Immature natural killer cell (primary cell): ENCODE results near the gene FOSL1. TPM values are rescaled to one million over a fixed set of nuclear protein-coding genes. Genes with fewer than 3 reads are reported as not detected.

ENCODE experiments used
- DNase-seq, 3 donors: peaks; one replicate each; pipeline ENCODE4 v3.0.0; 2022; ENCODE audit warnings: mixed read lengths in 1 of 3
- H3K27ac Mint-ChIP-seq, 6 donors: one replicate each; pipeline ENCODE4 v1.8.0; 2020; ENCODE audit warnings: mixed read lengths in 6 of 6, mild to moderate bottlenecking in 5 of 6, inconsistent platforms in 4 of 6, moderate library complexity in 3 of 6
- H3K27me3 Mint-ChIP-seq, 3 donors: one replicate each; pipeline ENCODE4 v1.8.0; 2020 to 2021; ENCODE audit warnings: low read depth in 3 of 3, mild to moderate bottlenecking in 3 of 3, mixed read lengths in 3 of 3, moderate library complexity in 3 of 3, inconsistent platforms in 1 of 3
- H3K36me3 Mint-ChIP-seq, 3 donors: one replicate each; pipeline ENCODE4 v1.8.0; 2020; ENCODE audit warnings: mixed read lengths in 3 of 3, inconsistent platforms in 2 of 3, mild to moderate bottlenecking in 2 of 3
- H3K4me1 Mint-ChIP-seq, 2 donors: one replicate each; pipeline ENCODE4 v1.8.0; 2020; ENCODE audit warnings: inconsistent platforms in 2 of 2, mild to moderate bottlenecking in 2 of 2, mixed read lengths in 2 of 2, moderate library complexity in 1 of 2
- H3K4me3 Mint-ChIP-seq, 5 donors: one replicate each; pipeline ENCODE4 v1.8.0; 2020; ENCODE audit warnings: mild to moderate bottlenecking in 5 of 5, mixed read lengths in 5 of 5, inconsistent platforms in 3 of 5, moderate library complexity in 3 of 5
- H3K9me3 Mint-ChIP-seq, 6 donors: one replicate each; pipeline ENCODE4 v1.8.0; 2020; ENCODE audit warnings: mild to moderate bottlenecking in 6 of 6, mixed read lengths in 6 of 6, inconsistent platforms in 4 of 6, moderate library complexity in 3 of 6
- polyA plus RNA-seq, 3 donors: library from polyadenylated mRNA; unstranded; fragments of 300-500 nt; fragmentation: Illumina TruSeq; gene quantifications; one replicate each; pipeline ENCODE4 v1.2.3, GENCODE V29; 2021

Gene FOSL1
- polyA plus RNA-seq: under 1 TPM; 0.13 to 0.30 (median 0.17) TPM

DNA sequence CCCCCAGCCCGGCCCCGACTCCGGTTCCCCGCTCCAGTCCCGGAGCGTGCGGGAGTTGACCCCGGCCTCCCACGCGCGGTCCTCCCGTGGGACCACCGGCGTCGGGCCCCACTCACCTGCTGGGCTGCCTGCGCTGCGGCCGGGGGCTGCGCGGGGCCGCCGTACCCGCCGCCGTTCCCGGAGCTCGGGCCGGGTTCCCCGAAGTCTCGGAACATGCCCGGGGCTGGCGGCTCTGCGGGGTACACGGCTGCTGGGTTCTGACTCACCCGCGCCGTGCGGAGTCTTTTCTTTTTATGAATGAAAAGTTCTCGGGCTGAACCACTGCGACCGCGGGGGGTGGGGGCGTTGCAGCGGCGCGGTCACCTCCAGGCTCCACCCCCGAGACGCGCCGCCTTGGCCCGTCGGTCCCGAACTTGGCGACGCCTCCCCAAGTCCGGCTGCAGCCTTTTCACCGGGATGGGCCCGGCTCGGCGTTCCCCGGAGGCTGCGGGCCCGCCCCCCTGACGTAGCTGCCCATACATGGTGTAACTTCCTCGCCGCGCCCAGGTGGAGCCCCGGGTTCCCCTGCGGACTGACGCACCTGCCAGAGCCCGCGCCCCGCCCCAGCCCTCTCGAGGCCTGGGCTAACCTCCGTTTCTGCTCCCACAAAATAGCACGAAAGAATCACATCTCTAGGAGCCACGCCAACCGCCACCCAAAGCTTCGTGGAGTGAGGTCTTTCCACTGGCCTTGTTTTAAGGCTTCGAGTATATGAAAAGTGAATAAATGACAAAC lies at the start of gene FOSL1:
FOSL1 (minus strand) TSS at position 264 of the 774 bp plus-strand sequence; CDS start at position 215, 49 bp downstream.
- peak within 1 kb of the TSS; percentile 64 to 79 (median 67) for H3K4me3 Mint-ChIP-seq
- peaks cover 32 to 37% of the 10 kb centered on the region in 2 donors for H3K4me1 Mint-ChIP-seq
- H3K27me3 Mint-ChIP-seq: peaks cover 7 to 29% (median 11%) of the 10 kb centered on the region in 3 donors
- H3K36me3 Mint-ChIP-seq: no peaks in the 10 kb centered on the region
- H3K27ac Mint-ChIP-seq: peak within 1 kb of the TSS; percentile 84 to 97 (median 92)
- no peaks in the 10 kb centered on the region for H3K9me3 Mint-ChIP-seq
- DNase-seq: peak; percentile 85 to 87 (median 87)

DNA sequence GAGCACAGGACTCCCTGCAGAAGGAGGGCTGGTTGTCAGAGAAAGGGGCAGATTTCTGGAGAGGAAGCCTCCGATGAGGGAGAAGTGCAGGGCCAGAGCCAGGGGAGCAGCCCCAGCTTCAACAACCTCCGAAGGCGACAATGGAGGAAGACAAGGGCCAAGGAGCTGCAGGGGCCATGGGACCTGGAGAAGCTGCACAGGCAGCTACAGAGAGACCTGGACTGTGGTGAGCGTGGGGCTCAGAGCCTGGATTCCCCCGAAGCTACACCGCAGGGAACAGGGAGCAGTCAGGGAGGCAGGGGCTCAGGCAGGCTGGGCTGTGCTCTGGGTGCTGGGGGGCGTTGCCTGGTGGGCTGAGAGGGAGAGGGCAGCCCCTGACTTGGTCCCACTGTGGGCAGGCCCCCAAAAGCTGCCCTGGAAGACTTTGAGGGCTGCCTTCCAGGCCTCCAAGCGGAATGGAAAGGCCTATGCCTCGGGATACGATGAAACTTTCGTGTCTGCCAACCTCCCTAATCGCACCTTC lies 47.5 kb upstream of the FOSL1 start:
- Mint-ChIP-seq H3K36me3 (no peaks in the 10 kb centered on the region), H3K4me3 (no peak overlapping the region), H3K4me1 (no peaks in the 10 kb centered on the region), H3K27me3 (peaks cover 0 to 2% (median 0%) of the 10 kb centered on the region in 3 donors), H3K27ac (no peak overlapping the region), H3K9me3 (no peaks in the 10 kb centered on the region)
- DNase-seq: no peak

DNA sequence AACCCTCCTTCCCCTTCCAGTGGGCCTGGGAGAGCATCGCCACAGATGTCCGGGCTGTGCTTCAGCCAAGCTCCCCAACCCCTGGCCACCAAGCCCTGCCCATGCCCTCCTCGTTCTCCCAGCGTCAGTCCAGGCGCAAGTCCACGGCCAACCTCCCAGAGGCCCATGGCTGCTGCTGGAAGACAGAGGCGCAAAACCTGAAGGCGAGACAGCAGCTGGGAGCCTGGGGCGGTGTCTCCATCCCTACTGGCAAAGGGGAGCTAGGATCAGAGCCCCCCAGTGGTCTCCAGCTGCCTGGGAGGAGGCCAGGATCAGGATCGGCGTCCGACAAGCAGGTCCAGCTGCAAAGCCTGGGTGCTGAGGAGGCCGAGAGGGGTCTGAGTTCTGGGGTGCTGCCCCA lies 46.9 kb upstream of the FOSL1 start:
- H3K36me3 Mint-ChIP-seq: no peaks in the 10 kb centered on the region
- no peak overlapping the region for H3K4me3 Mint-ChIP-seq
- no peak overlapping the region for H3K27ac Mint-ChIP-seq
- no peak for DNase-seq
- H3K9me3 Mint-ChIP-seq: no peaks in the 10 kb centered on the region
- H3K27me3 Mint-ChIP-seq: peaks cover 0 to 2% (median 0%) of the 10 kb centered on the region in 3 donors
- no peaks in the 10 kb centered on the region for H3K4me1 Mint-ChIP-seq

DNA sequence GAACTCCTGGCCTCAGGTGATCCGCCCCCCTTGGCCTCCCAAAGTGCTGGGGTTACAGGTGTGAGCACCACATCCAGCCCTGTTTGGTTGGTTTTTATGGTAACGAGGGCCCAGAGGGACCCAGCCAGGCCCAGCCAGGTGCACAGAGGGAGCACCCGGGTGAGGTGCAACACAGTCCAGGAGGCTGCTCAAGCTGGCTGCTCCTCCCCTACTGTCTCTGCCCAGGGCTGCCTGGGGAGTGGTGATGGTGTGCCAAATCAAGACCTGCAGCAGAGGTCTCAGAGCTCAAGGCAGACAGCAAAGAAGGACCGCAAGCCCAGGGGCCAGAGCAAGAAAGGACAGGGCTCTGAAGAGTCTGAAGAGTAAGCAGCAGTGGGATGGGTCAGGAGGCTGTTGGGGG lies 46.5 kb upstream of the FOSL1 start:
- no peak overlapping the region for H3K27ac Mint-ChIP-seq
- H3K4me1 Mint-ChIP-seq: no peaks in the 10 kb centered on the region
- H3K9me3 Mint-ChIP-seq: no peaks in the 10 kb centered on the region
- peaks cover 0 to 2% (median 0%) of the 10 kb centered on the region in 3 donors for H3K27me3 Mint-ChIP-seq
- H3K4me3 Mint-ChIP-seq: no peak overlapping the region
- no peaks in the 10 kb centered on the region for H3K36me3 Mint-ChIP-seq
- no peak for DNase-seq

DNA sequence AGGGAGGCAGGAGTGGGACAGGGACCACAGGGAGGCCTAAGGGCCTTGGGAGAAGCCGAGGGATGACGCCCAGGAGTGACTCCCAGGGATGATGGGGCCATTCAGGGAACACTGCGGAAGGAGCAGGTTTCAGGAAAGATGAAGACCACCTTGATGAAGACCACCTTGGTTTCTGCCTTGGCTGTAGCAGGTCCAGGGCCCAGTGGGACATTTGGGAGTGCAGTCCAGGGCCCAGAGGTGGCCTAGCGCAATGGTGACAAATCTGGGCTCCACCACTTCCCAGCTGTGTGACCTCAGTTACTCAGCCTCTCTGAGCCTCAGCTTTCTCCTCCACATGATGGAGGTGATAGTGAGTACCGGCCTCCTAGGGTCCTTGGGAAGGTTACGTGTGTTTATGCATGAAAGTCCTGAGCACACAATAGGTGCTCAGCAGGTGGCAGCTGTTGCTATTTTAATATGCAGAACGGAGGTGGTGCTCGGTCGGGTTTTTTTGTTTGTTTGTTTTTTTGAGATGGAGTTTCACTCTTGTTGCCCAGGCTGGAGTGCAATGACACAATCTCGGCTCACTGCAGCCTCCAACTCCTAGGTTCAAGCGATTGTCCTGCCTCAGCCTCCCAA lies 45.9 kb upstream of the FOSL1 start:
- Mint-ChIP-seq H3K4me3 (no peak overlapping the region), H3K36me3 (no peaks in the 10 kb centered on the region), H3K27me3 (peaks cover 0 to 5% (median 0%) of the 10 kb centered on the region in 3 donors), H3K27ac (no peak overlapping the region), H3K9me3 (no peaks in the 10 kb centered on the region), H3K4me1 (no peaks in the 10 kb centered on the region)
- DNase-seq: no peak

DNA sequence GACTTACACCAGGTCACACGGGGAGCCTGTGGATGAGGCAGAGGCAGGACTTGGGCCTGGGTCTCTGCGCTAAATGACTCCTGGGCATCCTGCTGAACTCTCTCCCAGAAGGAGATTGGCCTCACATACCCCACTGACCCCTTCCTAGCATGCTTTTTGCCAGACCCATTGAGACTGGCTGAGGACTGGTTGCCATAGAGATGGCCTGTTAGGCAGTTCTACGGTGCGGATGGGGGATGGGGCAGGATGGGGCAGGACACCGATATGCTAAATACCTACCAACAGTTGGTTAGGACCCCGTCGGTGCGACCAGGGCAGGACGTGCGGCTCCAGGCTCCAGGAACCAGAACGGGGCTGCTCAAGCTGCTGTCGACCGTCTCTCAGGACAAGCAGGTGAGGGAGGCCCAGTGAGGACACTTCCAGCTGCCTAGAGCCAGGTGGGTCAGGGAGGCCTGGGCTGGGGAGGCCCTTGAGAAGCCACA lies 45.3 kb upstream of the FOSL1 start, which contains the start of gene TSGA10IP:
TSGA10IP (plus strand) TSS at position 51 of the 482 bp plus-strand sequence; CDS start at position 247, 196 bp downstream.
- H3K4me1 Mint-ChIP-seq: no peaks in the 10 kb centered on the region
- peaks cover 0 to 5% (median 0%) of the 10 kb centered on the region in 3 donors for H3K27me3 Mint-ChIP-seq
- H3K4me3 Mint-ChIP-seq: no peak within 1 kb of the TSS
- H3K36me3 Mint-ChIP-seq: no peaks in the 10 kb centered on the region
- no peak within 1 kb of the TSS for H3K27ac Mint-ChIP-seq
- H3K9me3 Mint-ChIP-seq: no peaks in the 10 kb centered on the region
- DNase-seq: no peak

DNA sequence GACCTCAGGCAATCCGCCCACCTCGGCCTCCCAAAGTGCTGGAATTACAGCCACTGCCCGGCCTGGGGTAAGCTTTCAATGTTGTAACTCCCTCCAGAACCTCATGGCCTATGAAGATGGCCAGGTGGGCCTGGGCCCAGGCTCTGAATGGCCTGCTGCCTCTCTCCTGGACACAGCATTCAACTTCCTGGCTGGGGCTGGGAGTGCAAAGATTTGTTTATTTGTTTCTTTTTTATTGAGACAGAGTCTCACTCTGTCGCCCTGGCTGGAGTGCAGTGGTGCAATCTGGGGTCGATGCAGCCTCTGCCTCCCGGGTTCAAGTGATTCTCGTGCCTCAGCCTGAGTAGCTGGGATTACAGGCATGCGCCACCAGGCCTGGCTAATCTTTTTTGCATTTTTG lies 44.6 kb upstream of the FOSL1 start:
- H3K9me3 Mint-ChIP-seq: no peaks in the 10 kb centered on the region
- no peaks in the 10 kb centered on the region for H3K36me3 Mint-ChIP-seq
- no peaks in the 10 kb centered on the region for H3K4me1 Mint-ChIP-seq
- H3K27me3 Mint-ChIP-seq: peaks cover 0 to 5% (median 0%) of the 10 kb centered on the region in 3 donors
- no peak overlapping the region for H3K4me3 Mint-ChIP-seq
- no peak overlapping the region for H3K27ac Mint-ChIP-seq
- no peak for DNase-seq

DNA sequence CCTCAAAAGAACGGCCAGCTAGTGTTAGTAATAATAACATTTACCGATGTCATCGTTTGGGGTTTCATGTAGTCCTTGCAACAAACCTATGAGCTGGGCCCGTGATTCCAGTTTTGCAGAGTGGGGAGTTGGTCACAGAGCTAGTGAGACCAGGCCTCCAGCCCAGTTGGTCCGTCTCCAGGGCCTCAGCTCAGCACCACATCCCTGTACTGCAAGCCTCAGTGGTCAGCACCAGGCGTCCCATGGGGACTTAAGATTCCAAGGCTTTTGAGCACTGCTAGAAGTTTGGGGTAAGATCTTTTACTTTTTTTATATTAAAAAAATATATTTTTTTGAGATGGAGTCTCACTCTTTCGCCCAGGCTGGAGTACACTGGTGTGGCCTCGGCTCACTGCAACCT lies 44.0 kb upstream of the FOSL1 start:
- Mint-ChIP-seq H3K27ac (no peak overlapping the region), H3K9me3 (no peaks in the 10 kb centered on the region), H3K4me1 (no peaks in the 10 kb centered on the region), H3K27me3 (peaks cover 0 to 5% (median 0%) of the 10 kb centered on the region in 3 donors), H3K4me3 (no peak overlapping the region), H3K36me3 (no peaks in the 10 kb centered on the region)
- DNase-seq: no peak

DNA sequence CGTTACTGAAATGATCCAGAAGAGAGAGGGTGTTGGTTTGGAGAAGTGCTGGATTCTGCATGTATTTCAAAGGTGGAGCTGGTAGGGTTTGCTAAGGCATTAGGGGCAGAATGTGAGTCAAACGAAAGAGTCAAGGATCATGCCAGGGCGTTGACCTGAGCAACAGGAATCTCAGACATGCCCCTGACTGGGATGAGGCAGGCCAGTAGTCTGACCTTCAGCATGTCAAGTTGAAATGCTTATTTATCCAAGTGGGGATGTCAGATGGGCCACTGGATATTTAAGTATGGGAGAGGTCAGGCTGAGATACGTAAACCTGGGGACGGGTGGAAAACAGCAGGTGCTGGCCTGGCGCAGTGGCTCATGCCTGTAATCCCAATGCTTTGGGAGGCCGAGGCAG lies 42.3 kb upstream of the FOSL1 start:
- Mint-ChIP-seq H3K27ac (no peak overlapping the region), H3K4me1 (no peaks in the 10 kb centered on the region), H3K4me3 (no peak overlapping the region), H3K27me3 (peaks cover 0 to 5% (median 0%) of the 10 kb centered on the region in 3 donors), H3K9me3 (no peaks in the 10 kb centered on the region), H3K36me3 (no peaks in the 10 kb centered on the region)
- DNase-seq: no peak

DNA sequence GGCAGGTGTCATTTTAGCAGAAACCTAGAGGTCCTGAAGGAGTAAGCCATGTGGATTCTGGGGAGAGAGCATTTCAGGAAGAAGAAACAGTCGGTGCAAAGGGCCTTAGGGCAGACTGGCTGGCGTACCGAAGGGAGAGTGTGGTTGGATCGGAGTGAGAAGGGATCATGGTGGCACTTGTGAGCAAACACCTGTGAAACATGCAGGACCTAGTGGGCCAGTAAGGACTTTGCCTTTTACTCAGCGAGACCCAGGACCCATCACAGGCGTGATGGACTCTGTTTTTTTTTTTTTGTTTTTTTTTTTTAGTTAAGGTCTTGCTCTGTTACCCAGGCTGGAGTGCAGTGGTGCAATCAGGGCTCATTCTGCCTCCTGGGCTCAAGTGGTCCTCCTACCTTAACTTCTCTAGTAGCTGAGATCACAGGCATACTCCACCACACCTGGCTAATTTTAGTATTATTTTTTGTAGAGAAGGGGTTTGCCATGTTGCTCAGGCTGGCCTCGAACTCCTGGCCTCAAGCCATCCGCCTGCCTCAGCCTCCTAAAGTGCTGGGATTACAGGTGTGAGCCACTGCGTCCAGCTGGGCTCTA lies 41.6 kb upstream of the FOSL1 start:
- no peak for DNase-seq
- Mint-ChIP-seq H3K36me3 (no peaks in the 10 kb centered on the region), H3K27ac (no peak overlapping the region), H3K4me3 (no peak overlapping the region), H3K27me3 (peaks cover 0 to 3% (median 0%) of the 10 kb centered on the region in 3 donors), H3K4me1 (no peaks in the 10 kb centered on the region), H3K9me3 (no peaks in the 10 kb centered on the region)

DNA sequence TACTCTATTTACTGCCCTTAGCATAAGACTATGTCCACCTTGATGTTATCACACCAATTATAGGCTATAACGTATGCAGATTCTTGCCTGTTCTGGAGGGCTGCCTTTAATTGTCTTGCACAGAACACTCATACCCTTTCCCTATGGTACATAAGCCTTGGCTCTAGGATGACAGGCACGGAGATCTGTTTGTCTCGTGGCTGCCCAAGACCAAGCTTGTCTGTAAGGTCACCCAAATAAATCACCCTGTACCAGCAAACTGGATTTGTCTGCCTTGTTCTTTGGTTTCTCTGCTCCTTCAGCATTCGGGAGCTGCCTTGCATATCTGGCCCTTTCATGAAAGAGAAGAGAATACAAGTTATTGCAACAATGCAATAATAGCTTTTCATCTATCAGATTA lies 37.6 kb upstream of the FOSL1 start:
- DNase-seq: no peak
- H3K4me3 Mint-ChIP-seq: no peak overlapping the region
- no peak overlapping the region for H3K27ac Mint-ChIP-seq
- no peaks in the 10 kb centered on the region for H3K36me3 Mint-ChIP-seq
- no peaks in the 10 kb centered on the region for H3K9me3 Mint-ChIP-seq
- H3K4me1 Mint-ChIP-seq: no peaks in the 10 kb centered on the region
- H3K27me3 Mint-ChIP-seq: peaks cover 0 to 3% (median 2%) of the 10 kb centered on the region in 3 donors

DNA sequence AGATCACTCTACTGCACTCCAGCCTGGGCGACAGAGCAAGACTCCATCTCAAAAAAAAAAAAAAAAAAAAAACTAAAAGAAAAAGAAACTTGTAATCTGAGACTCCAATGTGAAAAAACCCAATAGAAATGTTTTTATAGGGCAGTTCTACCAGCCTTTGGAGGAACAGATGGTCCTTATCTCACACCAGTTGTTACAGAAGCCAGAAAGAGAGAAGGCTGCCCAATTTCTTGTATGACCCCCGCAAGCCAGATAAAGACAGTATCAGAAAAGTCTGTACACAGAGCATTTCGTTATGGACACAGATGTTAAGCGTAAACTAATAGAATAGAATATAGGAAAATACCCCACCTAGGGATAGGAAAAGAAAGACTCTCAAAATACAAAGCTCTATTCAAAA lies 33.8 kb upstream of the FOSL1 start:
- Mint-ChIP-seq H3K4me3 (no peak overlapping the region), H3K36me3 (no peaks in the 10 kb centered on the region), H3K4me1 (peaks cover 5 to 12% of the 10 kb centered on the region in 2 donors), H3K27me3 (peaks cover 0 to 2% (median 2%) of the 10 kb centered on the region in 3 donors), H3K27ac (no peak overlapping the region), H3K9me3 (no peaks in the 10 kb centered on the region)
- no peak for DNase-seq

DNA sequence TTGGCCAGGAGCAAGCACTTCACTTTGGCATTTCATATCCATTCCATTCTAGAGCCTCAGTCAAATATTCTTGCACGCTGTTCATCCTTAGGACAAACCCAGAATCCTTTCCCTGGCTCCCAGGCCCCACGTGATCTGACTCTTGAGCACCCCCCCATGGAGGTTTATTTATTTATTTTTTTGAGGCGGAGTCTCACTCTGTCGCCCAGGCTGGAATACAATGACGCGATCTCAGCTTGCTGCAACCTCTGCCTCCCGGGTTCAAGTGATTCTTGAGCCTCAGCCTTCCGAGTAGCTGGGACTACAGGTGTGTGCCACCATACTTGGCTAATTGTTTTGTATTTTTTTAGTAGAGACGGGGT lies 32.4 kb upstream of the FOSL1 start:
- H3K4me3 Mint-ChIP-seq: no peak overlapping the region
- H3K27ac Mint-ChIP-seq: no peak overlapping the region
- no peak for DNase-seq
- no peaks in the 10 kb centered on the region for H3K9me3 Mint-ChIP-seq
- no peaks in the 10 kb centered on the region for H3K36me3 Mint-ChIP-seq
- H3K4me1 Mint-ChIP-seq: peaks cover 20 to 27% of the 10 kb centered on the region in 2 donors
- peaks cover 2 to 10% (median 9%) of the 10 kb centered on the region in 3 donors for H3K27me3 Mint-ChIP-seq
